G401 (cell line): ENCODE results near the gene TULP4. TPM values are rescaled to one million over a fixed set of nuclear protein-coding genes. Genes with fewer than 3 reads are reported as not detected.
"Not testable (repeated sequence)": the region's sequence is repeated elsewhere in the genome, so short reads cannot be mapped to it uniquely, and the experiment has no call there.

Experiments
- DNase-seq: peaks from one replicate; pipeline ENCODE4 v3.0.0-alpha.2; 2015; ENCODE audit warnings: low spot score
- in situ Hi-C: cut with HindIII; loops from 2 replicates; pipeline ENCODE4 v1.10.0; 2016; ENCODE audit warnings: low sequenced_read_pairs, mixed read lengths
- total RNA-seq: library from RNA; depleted of rRNA; stranded (reverse); fragments of >200 nt; shearing (Covaris generic); gene quantifications from 2 replicates; pipeline ENCODE4 v1.2.3, GENCODE V29; 2014

The TULP4 gene
- total RNA-seq, 1 experiment from 2014 or later = 68.5 TPM

DNA sequence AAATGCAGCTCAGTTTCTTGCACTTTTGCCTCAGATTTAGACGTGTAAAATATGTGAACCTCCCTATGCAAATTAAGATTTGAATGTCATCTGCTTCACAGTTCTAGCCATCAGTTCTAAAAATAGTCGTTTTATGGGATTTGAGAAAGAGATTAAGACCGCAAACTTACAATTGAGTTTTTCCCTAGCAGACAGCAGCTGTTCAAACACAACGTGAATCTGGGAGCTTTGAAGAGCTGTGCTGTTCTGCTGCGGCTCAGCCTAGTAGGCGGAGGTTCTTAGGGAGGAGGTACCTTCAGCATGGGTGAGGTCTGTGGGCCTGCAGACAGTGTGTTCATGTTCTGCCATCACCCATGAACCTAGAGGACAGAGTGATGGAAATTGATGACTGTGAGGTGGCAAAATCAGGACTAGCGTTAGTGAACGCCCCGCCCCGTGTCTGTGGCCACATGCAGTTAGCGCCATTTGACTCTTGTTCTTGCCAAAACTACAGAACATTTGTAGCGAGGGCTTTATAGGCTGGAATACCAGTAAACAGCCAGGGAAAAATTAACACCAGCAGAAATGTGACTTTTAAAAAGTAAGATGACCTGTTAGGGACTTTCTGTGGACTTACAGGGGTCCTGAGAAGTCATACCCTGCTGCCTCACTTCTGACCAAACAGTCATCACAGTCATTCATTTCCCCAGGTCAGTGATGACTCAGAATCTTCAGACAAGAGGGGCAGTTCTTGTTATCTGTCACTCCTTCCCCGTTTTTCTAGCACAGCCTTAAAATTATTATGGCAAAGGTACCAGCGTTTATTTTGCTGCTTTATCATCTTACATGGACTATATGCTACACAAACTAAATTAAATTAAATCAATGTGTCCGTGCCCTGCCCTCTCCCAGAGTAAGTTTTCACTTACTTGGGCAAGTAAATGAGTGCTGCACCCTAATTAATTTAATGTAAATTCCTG is 163.4 kb downstream of the TULP4 start:
- in situ Hi-C loops = no loop called here
- DNase-seq = peak; percentile 33

DNA sequence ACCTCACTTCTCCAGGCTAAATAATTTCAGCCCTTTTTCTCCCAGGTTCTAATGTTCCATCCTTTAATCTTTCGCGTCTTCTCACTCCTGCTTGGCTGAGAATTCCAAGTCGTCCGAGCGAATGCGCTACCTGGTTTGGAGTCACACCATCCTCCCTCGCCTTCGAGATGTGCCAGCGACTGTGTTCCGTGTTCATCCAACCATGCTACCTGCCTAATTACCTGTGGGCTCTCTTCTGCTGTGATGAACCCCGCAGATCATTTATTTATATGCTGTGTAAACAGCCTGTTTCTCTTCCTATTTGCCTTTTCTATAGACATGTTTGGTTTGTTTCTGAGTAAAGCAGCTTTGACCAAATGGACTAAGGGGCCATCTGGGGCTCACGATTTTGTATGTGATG is 164.1 kb downstream of the TULP4 start:
- DNase-seq = peak; percentile 41
- in situ Hi-C loops = no loop called here

DNA sequence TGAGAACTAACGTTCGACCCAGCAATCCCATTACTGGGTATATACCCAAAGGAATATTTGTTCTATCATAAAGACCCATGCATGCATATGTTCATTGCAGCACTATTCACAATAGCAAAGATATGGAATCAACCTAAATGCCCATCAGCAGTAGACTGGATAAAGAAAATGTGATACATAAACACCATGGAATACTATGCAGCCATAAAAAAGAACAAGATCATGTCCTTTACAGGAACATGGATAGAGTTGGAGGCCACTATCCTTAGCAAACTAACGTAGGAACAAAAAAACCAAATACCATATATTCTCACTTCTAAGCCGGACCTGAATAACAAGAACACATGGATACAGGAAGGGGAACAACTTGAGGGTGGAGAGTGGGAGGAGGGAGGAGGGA is 165.5 kb downstream of the TULP4 start:
- in situ Hi-C loops, DNase-seq: not testable (repeated sequence)

DNA sequence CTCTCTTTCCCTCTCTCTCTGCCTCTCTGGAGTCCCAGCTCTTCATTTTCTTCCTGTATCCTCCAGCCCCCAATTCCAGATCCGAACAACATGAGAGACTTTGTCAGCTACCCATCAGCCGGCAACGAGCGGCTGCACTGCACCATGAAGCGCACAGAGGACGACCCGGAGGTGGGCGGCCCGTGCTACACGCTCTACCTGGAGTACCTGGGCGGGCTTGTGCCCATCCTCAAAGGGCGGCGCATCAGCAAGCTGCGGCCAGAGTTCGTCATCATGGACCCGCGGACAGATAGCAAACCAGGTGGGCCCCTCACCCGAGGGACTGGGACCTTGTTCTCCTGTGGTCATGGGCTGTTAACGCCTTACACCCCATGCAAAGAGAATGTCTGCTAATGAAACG is 168.7 kb downstream of the TULP4 start:
- no peak for DNase-seq

DNA sequence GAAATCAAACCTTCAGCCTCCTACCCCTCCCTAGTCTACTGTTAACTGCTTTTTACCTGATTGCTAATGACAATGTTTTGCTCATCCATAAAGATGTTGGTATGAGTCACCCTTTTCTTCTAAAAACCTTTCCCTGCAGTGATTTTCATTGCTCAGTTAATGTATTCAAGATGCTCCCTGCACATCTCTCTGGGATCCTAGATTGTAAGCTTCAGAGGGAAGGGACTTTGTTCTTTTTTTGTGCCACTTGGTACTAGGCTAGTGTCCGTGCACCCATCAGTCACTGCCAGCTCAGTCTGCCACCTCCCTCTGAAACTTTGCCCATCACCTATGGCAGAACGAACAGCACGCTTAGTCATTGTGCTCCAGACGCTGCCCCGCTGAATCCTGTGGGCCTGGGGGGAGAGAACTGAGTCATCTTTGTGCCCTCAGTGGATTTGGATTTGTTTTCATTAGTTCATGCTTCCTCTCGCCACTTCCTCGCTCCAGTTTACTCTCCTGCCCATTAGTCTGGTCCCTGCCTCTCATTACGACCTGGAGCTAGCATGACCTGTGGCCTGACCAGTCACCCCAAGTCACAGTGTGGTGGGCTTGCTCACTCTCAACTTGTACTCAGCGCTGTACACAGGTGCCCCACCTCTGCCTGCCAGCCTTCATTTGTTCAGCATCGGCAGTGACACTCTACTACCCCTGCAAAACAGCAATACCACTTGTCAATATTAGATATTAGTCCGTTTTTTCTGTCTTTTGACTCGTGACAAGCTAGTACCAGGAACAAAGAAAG is 169.6 kb downstream of the TULP4 start:
- in situ Hi-C loops = no loop called here
- DNase-seq = no peak

More for the DNA sequence above, 168.7 kb downstream of the TULP4 start:
- in situ Hi-C loops = no loop called here

DNA sequence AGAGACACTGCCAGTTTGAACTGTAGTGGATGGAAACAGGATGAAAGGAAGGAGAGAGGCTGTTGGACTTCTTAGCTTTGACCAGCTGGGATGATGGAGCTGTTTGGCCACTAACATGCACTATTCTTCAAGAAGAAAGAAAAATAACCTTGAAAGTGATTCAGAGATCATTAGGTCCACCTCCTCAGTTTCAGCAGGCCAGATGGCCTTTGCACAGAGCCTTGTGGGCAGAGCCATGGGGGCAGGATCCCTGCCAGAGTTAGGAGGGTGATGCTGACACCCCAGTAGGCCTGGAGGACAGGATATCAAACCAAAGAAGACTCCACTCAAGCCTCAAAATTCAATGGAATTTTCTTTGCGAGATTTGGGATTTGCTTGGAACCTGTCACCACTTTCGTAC is 173.2 kb downstream of the TULP4 start:
- peak; percentile 17 for DNase-seq
- in situ Hi-C loops = no loop called here

DNA sequence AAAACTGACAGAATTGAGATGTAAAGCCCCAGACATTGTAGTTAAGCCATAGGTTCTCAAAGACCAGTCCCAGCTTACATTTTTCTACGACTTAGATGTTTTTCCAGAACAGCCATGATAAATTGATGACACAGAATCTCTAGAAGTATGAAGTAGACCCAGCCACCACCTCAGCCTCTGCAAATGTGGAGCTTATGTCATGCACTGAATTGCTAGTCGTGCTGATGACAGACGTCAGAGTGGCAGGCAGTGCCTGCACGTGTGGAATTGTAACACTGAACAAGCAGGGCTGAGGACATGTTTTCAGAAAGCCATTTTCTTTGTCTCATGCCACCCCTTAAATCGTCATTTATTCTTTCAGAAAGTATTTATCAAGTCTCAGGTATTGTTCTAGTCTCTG is 175.2 kb downstream of the TULP4 start:
- no peak for DNase-seq
- in situ Hi-C loops = no loop called here

DNA sequence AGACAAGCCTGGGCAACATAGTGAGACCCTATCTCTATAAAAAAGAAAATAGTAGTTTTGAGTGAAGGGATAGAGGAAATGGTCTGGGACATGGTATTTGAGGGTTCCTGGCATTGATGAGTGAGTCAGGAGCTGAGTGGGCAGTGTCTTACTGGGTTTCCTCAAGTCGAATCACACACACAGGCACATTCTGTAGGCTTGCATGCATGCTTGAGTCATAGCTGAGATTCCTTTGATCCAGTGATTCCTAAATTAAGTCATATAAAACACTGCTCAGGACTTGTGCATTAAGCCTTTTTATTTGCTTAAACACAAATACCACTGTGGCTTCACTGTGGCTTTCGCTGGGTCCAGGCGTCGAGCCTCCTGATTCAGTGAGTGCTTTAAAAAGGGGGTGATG is 175.8 kb downstream of the TULP4 start:
- in situ Hi-C loops = no loop called here
- DNase-seq = no peak

DNA sequence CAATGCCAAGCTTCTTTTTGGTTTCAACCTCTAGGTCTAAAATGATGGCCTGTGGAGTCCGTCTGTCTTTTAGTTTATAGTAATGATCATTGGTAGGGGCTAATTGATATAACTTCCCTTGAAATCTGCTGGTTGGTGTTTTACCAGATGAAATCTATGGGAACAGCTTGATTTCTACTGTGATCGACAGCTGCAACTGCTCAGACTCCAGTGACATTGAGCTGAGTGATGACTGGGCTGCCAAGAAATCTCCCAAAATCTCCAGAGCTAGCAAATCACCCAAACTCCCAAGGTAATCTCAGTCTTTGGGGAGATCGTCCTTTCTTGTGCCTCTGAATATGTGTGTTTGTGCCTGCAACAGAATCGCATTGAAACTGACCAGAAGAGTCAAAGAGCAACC is 177.2 kb downstream of the TULP4 start:
- no peak for DNase-seq
- in situ Hi-C loops = no loop called here

DNA sequence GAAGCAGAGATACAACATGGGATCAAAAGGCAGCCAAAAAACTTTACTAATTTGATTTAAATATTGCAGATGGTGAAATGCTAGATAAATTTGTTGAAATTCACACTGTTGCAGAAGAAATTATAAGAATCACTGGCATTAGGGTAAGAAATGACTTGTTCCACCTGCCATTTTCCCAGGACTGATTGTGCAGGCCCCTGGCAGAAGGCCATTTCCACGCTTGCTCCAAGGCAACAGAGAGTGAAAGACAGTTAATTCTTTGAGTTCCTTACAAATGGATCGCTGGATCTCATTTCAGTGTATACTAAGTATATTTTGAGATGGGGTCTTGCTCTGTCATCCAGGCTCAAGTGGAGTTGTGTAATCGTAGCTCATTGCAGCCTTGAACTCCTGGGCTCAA is 180.6 kb downstream of the TULP4 start:
- in situ Hi-C loops = no loop called here

DNA sequence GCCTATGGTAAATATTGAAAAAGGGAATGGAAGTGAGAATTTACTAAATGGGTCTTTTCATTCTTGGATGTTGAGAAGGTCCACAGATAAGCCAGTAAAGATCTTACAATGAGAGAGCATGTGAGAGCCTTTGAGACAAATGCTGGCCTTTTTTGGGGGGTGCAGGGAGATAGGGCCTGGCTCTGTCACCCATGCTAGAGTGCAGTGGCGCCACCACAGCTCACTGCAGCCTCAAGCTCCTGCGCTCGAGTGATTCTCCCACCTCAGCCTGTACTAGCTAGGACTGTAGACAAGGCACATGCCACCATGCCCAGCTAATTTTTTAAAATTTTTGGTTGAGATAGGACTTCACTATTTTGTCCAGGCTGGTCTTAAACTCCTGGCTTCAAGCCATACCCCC is 184.4 kb downstream of the TULP4 start:
- DNase-seq = no peak
- in situ Hi-C loops = no loop called here

More for the DNA sequence above, 180.6 kb downstream of the TULP4 start:
- no peak for DNase-seq

DNA sequence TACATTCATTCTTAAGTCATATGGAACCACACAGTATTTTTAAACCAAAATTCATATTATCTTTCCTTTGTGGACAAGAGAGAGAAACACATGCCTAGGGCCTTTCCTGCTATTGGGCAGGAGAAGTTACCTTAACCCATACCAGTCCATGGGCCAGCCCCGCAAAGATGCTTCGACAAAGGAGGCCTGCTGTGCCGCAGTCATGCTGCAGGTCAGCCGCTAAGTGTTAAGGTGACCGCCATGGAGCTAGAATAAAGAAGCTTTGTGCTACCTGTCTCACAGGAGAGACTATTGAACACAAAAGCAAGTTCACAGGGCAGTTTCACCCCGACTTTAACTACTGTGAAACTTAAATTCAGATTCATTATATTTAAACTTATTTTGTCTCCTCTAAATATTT is 185.4 kb downstream of the TULP4 start:
- in situ Hi-C loops = no loop called here
- DNase-seq = no peak

DNA sequence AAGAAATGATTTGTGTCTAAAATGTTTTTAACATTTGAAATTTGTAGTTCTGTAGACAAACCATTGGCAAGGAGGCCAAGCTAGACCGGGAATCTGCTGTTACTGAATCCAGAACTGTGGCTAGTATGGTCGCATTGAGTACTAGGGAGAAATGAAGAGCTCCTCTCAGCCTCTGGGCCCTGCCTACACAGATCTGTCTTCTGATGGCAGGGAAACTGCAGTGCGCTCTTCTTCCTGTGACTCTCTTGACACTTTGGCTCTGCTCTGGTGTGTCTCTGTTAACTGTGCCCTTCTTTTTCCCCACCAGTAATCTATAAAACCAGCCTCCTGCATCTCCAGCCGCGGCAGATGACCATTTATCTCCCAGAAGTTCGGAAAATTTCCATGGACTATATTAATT is 186.1 kb downstream of the TULP4 start:
- in situ Hi-C loops = no loop called here
- DNase-seq = no peak

DNA sequence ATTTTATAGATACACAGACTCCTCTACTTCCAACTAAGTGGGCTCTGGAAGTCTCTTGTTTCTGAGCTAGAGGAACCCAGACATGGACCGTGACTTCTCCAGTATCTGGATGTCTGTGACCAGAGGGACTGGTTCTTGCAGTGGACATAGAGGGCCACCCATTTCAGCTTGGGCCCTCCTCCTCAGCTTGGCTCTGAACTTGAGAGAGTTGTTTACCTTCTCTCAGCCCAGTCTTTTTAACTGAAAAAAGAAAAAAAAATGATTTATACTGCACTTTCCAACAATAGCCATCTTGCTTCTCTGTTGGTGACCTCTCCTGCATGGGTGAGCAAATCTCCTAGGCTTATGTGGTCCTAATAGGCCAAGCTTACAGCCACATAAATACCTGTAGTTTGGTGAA is 187.3 kb downstream of the TULP4 start:
- in situ Hi-C loops = no loop called here
- peak; percentile 35 for DNase-seq

DNA sequence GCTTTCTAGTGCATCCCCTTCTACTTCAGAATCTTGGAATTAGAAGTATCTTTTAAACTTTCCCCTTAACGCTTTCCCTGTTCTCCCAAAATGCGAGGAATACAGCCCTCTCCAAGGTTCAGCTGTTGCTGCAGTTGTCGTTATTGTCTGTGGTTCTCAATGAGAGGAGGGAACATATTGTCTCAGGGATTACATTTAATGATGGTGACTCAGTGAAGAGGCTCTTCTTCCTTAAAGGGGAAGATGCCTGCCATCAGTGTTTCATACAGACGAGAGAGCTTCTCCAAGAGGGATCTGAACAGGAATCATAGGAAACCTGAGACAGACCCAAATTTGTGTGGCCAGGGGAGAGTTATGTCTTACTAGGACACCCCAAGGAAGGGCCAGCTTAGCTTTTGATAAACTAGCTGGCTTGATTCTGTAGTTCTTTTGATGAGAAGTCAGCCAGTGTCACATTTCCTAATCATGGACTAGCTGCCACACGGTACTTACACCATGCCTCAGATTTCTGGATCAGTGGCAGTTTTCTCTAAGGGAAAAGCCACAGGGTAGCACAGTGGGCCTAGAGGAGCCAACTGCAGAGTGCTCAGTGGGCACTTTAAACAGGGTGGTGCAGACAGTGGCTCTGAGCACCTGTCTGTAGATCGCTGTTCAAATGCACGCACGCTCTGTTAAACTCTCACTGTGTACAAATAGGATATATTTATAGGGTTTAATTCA is 187.9 kb downstream of the TULP4 start:
- in situ Hi-C loops = no loop called here
- peak; percentile 52 for DNase-seq

DNA sequence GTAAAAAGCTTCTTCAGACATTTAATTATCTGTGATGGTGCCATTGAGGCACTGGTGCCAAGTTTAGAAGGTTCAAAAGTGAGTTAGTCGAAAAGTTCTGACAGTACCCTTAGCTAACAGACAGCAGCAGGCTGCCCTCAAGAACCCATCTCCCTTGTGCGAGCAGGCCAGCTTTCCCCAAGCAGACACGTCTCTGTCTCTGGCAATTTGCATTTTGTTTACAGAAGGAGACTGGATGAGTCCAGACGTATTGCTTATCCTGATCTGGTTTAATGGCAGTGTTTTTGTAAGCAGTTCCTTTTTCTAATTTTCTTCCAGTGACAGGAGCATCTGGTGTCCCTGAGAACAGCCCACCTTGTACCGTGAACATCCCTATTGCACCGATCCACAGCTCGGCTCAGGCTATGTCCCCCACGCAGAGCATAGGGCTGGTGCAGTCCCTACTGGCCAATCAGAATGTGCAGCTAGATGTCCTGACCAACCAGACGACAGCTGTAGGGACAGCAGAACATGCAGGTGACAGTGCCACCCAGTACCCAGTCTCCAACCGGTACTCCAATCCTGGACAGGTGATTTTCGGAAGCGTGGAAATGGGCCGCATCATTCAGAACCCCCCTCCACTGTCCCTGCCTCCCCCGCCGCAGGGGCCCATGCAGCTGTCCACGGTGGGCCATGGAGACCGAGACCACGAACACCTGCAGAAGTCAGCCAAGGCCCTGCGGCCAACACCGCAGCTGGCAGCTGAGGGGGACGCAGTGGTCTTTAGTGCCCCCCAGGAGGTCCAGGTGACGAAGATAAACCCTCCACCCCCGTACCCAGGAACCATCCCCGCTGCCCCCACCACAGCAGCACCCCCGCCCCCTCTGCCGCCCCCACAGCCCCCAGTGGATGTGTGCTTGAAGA is 189.3 kb downstream of the TULP4 start:
- in situ Hi-C loops = no loop called here
- no peak for DNase-seq

DNA sequence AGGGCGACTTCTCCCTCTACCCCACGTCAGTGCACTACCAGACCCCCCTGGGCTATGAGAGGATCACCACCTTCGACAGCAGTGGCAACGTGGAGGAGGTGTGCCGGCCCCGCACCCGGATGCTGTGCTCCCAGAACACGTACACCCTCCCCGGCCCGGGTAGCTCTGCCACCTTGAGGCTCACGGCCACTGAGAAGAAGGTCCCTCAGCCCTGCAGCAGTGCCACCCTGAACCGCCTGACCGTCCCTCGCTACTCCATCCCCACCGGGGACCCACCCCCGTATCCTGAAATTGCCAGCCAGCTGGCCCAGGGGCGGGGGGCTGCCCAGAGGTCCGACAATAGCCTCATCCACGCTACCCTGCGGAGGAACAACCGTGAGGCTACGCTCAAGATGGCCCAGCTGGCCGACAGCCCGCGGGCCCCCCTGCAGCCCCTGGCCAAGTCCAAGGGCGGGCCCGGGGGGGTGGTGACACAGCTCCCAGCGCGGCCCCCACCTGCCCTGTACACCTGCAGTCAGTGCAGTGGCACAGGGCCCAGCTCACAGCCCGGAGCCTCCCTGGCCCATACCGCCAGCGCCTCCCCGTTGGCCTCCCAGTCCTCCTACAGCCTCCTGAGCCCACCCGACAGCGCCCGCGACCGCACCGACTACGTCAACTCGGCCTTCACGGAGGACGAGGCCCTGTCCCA is 190.1 kb downstream of the TULP4 start:
- no peak for DNase-seq
- in situ Hi-C loops = no loop called here

DNA sequence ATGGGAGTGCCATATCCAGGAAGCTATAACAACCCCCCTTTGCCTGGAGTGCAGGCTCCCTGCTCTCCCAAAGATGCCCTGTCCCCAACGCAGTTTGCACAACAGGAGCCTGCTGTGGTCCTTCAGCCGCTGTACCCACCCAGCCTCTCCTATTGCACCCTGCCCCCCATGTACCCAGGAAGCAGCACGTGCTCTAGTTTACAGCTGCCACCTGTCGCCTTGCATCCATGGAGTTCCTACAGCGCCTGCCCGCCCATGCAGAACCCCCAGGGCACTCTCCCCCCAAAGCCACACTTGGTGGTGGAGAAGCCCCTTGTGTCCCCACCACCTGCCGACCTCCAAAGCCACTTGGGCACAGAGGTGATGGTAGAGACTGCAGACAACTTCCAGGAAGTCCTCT is 191.0 kb downstream of the TULP4 start:
- in situ Hi-C loops = no loop called here
- DNase-seq = no peak
